Tibial nerve (tissue), 4 donors: ENCODE results near the gene SLC9A2. TPM values are rescaled to one million over a fixed set of nuclear protein-coding genes. Genes with fewer than 3 reads are reported as not detected.

Experiments
- DNase-seq, 2 donors: peaks; one replicate each; pipeline ENCODE4 v3.0.0-alpha.2; 2019; ENCODE audit warnings: low spot score in 2 of 2
- H3K27ac ChIP-seq, 4 donors: fragments of 200-600 bp; sonication (generic) in 3 of 4; one replicate each; pipeline ENCODE4 v1.5.1; 2017 to 2019; ENCODE audit warnings: mild to moderate bottlenecking in 1 of 4
- H3K27me3 ChIP-seq, 2 donors: fragments of 200-600 bp; sonication (generic) in 1 of 2; one replicate each; pipeline versions ENCODE4 v1.5.1 to v1.6.0; 2017 to 2019
- H3K36me3 ChIP-seq, 3 donors: fragments of 200-600 bp; sonication (generic); one replicate each; pipeline ENCODE4 v1.5.1; 2018 to 2019
- H3K4me1 ChIP-seq, 4 donors: fragments of 200-600 bp; sonication (generic) in 3 of 4; one replicate each; pipeline ENCODE4 v1.5.1; 2017 to 2019
- H3K4me3 ChIP-seq, 4 donors: fragments of 200-600 bp; sonication (generic) in 3 of 4; one replicate each; pipeline ENCODE4 v1.5.1; 2017 to 2019; ENCODE audit warnings: mild to moderate bottlenecking in 1 of 4, moderate library complexity in 1 of 4
- H3K9me3 ChIP-seq, 4 donors: fragments of 200-600 bp; sonication (generic) in 3 of 4; one replicate each; pipeline ENCODE4 v1.5.1; 2017 to 2019
- EP300 ChIP-seq, 2 donors: sonication (generic); formaldehyde crosslinking; IDR thresholded peaks; one replicate each; pipeline ENCODE4 v1.6.1; 2017; ENCODE audit warnings: antibody characterized with exemption in 2 of 2, mild to moderate bottlenecking in 1 of 2
- POLR2A ChIP-seq, 2 donors: fragments of 450-650 bp; IDR thresholded peaks; one replicate each; pipeline ENCODE4 v1.6.1; 2017; ENCODE audit warnings: antibody characterized with exemption in 2 of 2, mild to moderate bottlenecking in 2 of 2, moderate library complexity in 2 of 2
- WGBS, 2 donors: methylation state at CpG; one replicate each; pipeline ENCODE4 v1.1.5; 2018; 5-methylcytosine and 5-hydroxymethylcytosine counted together
- total RNA-seq, 4 donors: library from RNA; depleted of rRNA; stranded (reverse); fragments of >200 nt; gene quantifications; one replicate each; pipeline ENCODE4 v1.1.0, GENCODE V29; 2016
- TF ChIP-seq, protein P1 (sequence below), 5 experiments: fragments of 200-600 bp in 3 of 5; fragments of 450-650 bp in 2 of 5; sonication (generic) in 3 of 5; IDR thresholded peaks; one replicate each; pipeline ENCODE4 v1.5.1; 2016 to 2019; ENCODE audit warnings: antibody characterized with exemption in 5 of 5, mild to moderate bottlenecking in 3 of 5, moderate library complexity in 2 of 5

The SLC9A2 gene
- total RNA-seq, 4 donors from 2014 or later, result under 0.01 TPM; not detected in 3

DNA sequence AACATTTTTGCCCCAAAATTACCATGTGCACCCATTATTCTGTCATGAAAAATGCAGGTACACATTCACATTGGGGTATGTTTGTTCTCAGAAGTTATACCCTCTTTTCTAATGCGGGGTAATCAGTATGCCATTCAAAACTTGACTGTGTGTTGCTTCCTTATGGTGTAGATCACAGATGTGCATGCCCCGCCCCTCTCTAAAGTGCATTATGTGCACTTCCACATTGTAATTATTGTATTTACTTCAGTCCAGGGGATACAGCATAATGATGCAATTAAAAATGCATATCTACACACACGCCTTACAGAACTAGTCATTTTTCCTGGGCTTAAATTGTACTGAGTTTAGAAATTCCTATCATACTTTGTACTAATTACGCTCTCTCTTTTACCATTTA, 48.8 kb downstream of the SLC9A2 start:
- Histone ChIP-seq H3K27ac (no peak overlapping the region), H3K4me3 (no peak overlapping the region), H3K36me3 (no peaks in the 10 kb centered on the region), H3K27me3 (no peaks in the 10 kb centered on the region), H3K9me3 (no peaks in the 10 kb centered on the region), H3K4me1 (no peaks in the 10 kb centered on the region)
- TF ChIP-seq EP300 (IDR thresholded peaks at IDR 0.05) (no peak), POLR2A (IDR thresholded peaks at IDR 0.05) (no peak)
- TF ChIP-seq, protein P1, sequence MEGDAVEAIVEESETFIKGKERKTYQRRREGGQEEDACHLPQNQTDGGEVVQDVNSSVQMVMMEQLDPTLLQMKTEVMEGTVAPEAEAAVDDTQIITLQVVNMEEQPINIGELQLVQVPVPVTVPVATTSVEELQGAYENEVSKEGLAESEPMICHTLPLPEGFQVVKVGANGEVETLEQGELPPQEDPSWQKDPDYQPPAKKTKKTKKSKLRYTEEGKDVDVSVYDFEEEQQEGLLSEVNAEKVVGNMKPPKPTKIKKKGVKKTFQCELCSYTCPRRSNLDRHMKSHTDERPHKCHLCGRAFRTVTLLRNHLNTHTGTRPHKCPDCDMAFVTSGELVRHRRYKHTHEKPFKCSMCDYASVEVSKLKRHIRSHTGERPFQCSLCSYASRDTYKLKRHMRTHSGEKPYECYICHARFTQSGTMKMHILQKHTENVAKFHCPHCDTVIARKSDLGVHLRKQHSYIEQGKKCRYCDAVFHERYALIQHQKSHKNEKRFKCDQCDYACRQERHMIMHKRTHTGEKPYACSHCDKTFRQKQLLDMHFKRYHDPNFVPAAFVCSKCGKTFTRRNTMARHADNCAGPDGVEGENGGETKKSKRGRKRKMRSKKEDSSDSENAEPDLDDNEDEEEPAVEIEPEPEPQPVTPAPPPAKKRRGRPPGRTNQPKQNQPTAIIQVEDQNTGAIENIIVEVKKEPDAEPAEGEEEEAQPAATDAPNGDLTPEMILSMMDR (IDR thresholded peaks at IDR 0.05), result no peak
- 83 to 85% methylated on average over 4 of the region's 4 CpGs for WGBS, 2 donors
- no peak for DNase-seq

DNA sequence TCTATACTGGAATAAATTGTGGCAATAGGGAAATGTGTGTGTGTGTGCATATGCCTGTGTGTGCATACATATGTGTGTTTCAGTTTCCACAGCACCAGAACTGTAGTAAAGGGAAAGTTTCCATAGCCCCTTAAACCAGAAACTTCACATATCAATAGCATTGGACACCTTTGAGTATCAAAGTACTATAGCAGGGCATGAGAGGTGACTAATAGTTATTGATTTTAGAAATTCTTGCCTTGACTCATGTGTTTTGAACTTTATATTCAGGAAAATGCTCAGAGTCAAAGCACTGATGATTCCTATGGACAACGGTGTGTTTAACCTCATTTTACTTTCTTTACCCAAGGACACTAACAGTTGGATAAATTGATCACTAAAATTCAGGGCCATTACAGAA, 50.0 kb downstream of the SLC9A2 start:
- Histone ChIP-seq H3K4me3 (no peak overlapping the region), H3K27ac (no peak overlapping the region), H3K9me3 (no peaks in the 10 kb centered on the region), H3K4me1 (no peaks in the 10 kb centered on the region), H3K27me3 (no peaks in the 10 kb centered on the region), H3K36me3 (no peaks in the 10 kb centered on the region)
- TF ChIP-seq POLR2A (IDR thresholded peaks at IDR 0.05) (no peak), EP300 (IDR thresholded peaks at IDR 0.05) (no peak)
- TF ChIP-seq, protein P1 (IDR thresholded peaks at IDR 0.05), result no peak
- 90 to 91% methylated on average over 1 of the region's 1 CpG for WGBS, 2 donors
- no peak for DNase-seq

DNA sequence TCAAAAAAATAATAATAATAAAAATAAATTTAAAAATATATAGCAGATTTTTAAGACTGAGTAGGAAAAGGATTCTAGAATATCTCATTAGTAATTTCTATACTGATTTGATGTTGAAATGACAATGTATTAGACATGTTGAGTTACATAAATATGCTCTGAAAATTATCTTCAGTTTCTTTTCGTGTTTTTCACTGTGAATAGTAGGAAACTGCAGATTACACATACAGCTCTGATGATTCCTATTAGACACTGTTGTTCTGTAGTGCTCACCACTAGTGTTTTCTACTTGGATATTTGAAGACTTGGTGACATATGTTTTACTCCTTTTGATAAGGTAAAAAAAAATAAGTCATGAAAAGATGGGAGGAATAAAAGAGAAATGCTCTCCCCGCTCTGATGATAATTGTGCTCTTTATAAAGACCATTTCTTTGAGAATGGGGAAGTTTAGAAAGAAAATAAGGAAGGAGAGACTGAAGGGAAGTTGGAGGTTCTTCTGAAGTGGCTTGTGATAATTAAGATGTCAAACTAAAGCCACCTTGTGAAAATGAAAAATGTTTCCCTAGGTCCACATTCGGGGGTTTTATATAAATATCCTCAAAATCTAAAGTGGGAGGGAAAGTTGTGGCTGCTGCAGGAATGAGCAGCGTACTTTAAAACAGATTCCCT, 52.9 kb downstream of the SLC9A2 start:
- no peaks in the 10 kb centered on the region for H3K4me1 ChIP-seq
- 71 to 79% methylated on average over 4 of the region's 4 CpGs for WGBS, 2 donors
- no peaks in the 10 kb centered on the region for H3K36me3 ChIP-seq
- TF ChIP-seq, protein P1 (IDR thresholded peaks at IDR 0.05), result no peak
- TF ChIP-seq EP300 (IDR thresholded peaks at IDR 0.05) (no peak), POLR2A (IDR thresholded peaks at IDR 0.05) (no peak)
- no peaks in the 10 kb centered on the region for H3K27me3 ChIP-seq
- H3K9me3 ChIP-seq, result no peaks in the 10 kb centered on the region
- no peak for DNase-seq
- no peak overlapping the region for H3K4me3 ChIP-seq
- no peak overlapping the region for H3K27ac ChIP-seq

DNA sequence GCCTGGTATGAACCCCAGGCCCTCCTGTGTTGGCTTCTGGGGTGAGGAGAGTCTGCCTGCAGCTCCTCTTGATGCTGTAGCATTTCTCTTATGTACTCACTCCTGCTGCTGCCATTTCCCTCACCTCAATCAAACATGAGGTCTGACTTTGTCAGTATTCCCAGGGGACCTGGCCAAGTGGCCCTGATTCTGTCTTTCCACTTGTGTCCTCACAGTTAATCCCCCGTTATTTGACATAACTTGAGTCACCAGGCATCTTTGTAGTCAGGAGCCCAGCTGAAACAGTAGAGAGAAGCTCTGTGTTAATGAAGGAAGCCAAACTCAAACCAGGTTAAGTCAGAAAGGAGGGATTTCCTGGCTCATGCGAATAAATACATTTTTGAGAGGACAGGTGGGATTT, 55.0 kb downstream of the SLC9A2 start:
- no peak for TF ChIP-seq EP300 (IDR thresholded peaks at IDR 0.05)
- no peak for TF ChIP-seq POLR2A (IDR thresholded peaks at IDR 0.05)
- TF ChIP-seq, protein P1 (IDR thresholded peaks at IDR 0.05), result no peak
- Histone ChIP-seq H3K27me3 (no peaks in the 10 kb centered on the region), H3K4me3 (no peak overlapping the region), H3K4me1 (no peaks in the 10 kb centered on the region), H3K36me3 (no peaks in the 10 kb centered on the region), H3K9me3 (no peaks in the 10 kb centered on the region), H3K27ac (no peak overlapping the region)
- WGBS, 2 donors, result 82 to 85% methylated on average over 2 of the region's 2 CpGs
- DNase-seq, result no peak

DNA sequence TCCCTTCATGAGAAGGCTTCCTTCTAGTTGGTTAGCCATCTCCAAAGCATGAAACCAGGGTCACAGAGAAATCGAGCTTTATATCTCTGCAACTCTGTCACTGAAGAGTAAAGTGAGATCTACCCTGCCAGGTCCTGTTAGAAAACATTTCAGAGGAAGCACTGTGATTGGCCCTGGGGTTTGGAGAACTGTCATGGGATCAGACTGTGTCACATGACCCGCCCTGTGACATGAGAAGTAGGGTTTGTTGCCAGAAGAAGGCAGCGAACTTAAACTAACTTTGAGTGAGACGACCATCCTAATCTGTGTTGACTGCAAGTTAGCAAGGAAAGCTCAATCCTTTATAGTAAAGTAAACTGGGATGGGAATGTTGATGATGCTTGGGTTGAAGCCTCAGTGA, 55.5 kb downstream of the SLC9A2 start:
- H3K27ac ChIP-seq, result no peak overlapping the region
- no peaks in the 10 kb centered on the region for H3K4me1 ChIP-seq
- no peaks in the 10 kb centered on the region for H3K9me3 ChIP-seq
- WGBS, 2 donors, result 73 to 82% methylated on average over 4 of the region's 4 CpGs
- no peaks in the 10 kb centered on the region for H3K27me3 ChIP-seq
- no peak for TF ChIP-seq POLR2A (IDR thresholded peaks at IDR 0.05)
- no peak for TF ChIP-seq EP300 (IDR thresholded peaks at IDR 0.05)
- TF ChIP-seq, protein P1 (IDR thresholded peaks at IDR 0.05), result no peak
- DNase-seq, result no peak
- no peaks in the 10 kb centered on the region for H3K36me3 ChIP-seq
- no peak overlapping the region for H3K4me3 ChIP-seq
